ENCODE results near the gene VANGL2. TPM values are rescaled to one million over a fixed set of nuclear protein-coding genes. Genes with fewer than 3 reads are reported as not detected.

The VANGL2 gene
- total and polyA plus RNA-seq, 2 of the 4 experiments (the other 2 are of a cell fraction), result 0.36 to 3.6 TPM

DNA sequence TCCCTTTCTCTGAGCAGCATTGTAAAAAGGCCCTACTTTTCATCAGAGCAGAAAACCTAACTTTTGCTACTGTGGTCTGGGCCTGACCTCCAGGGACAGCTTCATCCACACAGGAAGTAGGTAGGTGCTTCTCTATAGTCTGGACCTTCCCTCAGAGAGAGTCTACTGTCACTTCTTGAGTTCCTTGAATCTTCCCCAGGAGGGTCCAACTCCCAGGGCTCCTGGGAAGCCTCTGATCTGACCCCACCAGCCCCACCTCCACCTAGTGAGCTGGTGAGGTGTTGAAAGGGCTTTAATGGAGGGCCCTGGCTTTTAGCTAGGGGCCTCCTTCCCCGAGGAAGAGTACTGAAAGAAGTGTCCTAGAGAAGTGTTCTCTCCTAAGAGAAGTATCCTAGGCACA, 2.7 kb upstream of the VANGL2 start:
- Histone ChIP-seq H4K20me1 (ENCODE audit: insufficient read depth, low read length) (no peaks in the 10 kb centered on the region), H3K56ac (ENCODE audit: extremely low read depth, insufficient read depth, low read length) (no peak overlapping the region), H3K9me1 (ENCODE audit: insufficient read depth, low read length) (peaks cover 5% of the 10 kb centered on the region; the same call in 1 of the 2 replicates), H2BK120ac (ENCODE audit: low read depth, low read length) (no peak overlapping the region), H3K36me3 (ENCODE audit: control insufficient read depth, insufficient read depth, low read length) (no peaks in the 10 kb centered on the region), H2AFZ (replicated peaks; ENCODE audit: low read length, poor library complexity) (no peak overlapping the region), H4K5ac (ENCODE audit: low read depth, low read length) (no peak overlapping the region), H3K23ac (ENCODE audit: low read depth, low read length) (no peak overlapping the region), H3K27ac (ENCODE audit: insufficient read depth, low read length) (no peak overlapping the region), H3K18ac (ENCODE audit: low read depth, low read length) (no peak overlapping the region), H3K4me2 (ENCODE audit: low read depth, low read length) (no peak overlapping the region), H3K14ac (replicated peaks; ENCODE audit: low read depth, low read length) (no peak overlapping the region), H3K9me3 (ENCODE audit: control insufficient read depth, insufficient read depth, low read length) (no peaks in the 10 kb centered on the region), H2BK20ac (ENCODE audit: low read depth, low read length) (no peak overlapping the region), H2AK5ac (ENCODE audit: low read depth, low read length) (no peak overlapping the region), H4K8ac (ENCODE audit: low read depth in 2 of 2, low read length in 2 of 2) (no peak overlapping the region), H3K4me1 (ENCODE audit: control insufficient read depth, insufficient read depth, low read length) (no peaks in the 10 kb centered on the region), H3K9ac (ENCODE audit: low read depth, low read length) (no peak overlapping the region), H3K79me1 (ENCODE audit: low read depth in 1 of 2, low read length in 2 of 2) (no peaks in the 10 kb centered on the region), H3K4ac (ENCODE audit: low read depth, low read length) (no peak overlapping the region), H3K27me3 (ENCODE audit: control insufficient read depth, insufficient read depth, low read length) (peaks cover 34% of the 10 kb centered on the region), H4K91ac (ENCODE audit: insufficient read depth, low read depth, low read length) (no peak overlapping the region), H2BK15ac (ENCODE audit: low read depth, low read length) (no peak overlapping the region), H3K4me3 (ENCODE audit: insufficient read depth, low read depth, low read length) (no peak overlapping the region), H2BK5ac (ENCODE audit: low read depth, low read length, poor library complexity, severe bottlenecking) (no peak overlapping the region), H2AK9ac (replicated peaks; ENCODE audit: low read depth, low read length, poor library complexity) (no peak overlapping the region)
- ATAC-seq (ENCODE audit: low read depth), result no peak
- no peak for TF ChIP-seq BHLHE40 (IDR thresholded peaks at IDR 0.05; ENCODE audit: low read depth, low read length)
- no peak for DNase-seq
- intact Hi-C loops (cut with micrococcal nuclease), result no loop called here
- in situ Hi-C loops (cut with MboI; ENCODE audit: low sequenced_read_pairs), result no loop called here
- dilution Hi-C loops (cut with HindIII; ENCODE audit: low sequenced_read_pairs, unreplicated experiment), result no loop called here
- CTCF ChIA-PET, result no interaction called here
- no TSS peak for BruUV-seq (replicated peaks)
- no CpG with 5 or more reads among the region's 1 CpG for WGBS, 2 experiments (ENCODE audit: extremely low coverage in 2 of 2, insufficient read length in 1 of 2)
- POLR2A ChIA-PET (ENCODE audit: unreplicated experiment), result no interaction called here

All from IMR-90 (cell line).